ENCODE measurements around the gene RFX4.
"Not testable (repeated sequence)": the region's sequence is repeated elsewhere in the genome, so short reads cannot be mapped to it uniquely, and the experiment has no call there.

RFX4 gene

DNA sequence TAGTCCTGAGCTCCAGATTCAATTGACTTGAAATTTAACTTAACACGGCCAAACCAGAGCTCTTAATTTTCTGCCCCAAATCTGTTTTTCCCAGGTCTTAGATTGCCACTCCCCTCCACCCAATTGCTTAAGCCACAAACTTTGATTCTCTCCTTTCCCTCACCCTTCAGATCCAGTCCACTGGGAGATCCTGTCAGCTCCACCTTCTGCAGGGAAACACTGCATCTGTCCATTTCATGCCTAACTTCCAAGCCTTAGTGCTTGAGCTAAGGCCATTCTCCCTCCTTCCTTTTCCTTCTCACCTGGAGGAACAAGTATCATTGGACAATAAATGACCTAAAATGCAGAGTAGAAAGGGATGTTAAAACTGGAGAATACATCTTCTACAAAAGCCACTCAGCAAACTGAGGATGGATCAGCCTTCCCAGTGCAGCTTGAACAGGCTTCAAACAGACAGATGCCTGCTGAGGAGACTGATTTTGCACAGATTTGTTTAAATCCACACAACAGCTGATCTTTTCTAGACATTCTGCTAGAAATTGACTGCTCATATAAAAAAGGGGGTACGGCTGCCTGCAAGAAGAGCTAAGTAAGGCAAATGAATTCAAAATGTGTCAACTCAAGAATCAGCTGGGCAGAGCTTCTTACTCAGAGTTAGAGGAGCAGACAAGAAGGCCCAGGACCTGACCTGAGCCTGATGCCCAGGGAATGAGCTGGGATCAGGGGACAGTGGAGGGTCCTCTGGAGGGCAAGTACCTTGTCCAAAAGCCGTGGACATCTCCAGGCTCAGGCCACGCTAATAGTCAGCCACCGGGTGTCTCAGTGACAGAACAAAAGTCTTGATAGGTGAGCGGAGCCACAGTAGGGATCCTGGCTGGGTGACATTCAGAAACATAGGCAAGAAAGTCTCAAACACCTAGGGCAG is 110.4 kb downstream of the RFX4 start:
- DNase-seq, result no peak

DNA sequence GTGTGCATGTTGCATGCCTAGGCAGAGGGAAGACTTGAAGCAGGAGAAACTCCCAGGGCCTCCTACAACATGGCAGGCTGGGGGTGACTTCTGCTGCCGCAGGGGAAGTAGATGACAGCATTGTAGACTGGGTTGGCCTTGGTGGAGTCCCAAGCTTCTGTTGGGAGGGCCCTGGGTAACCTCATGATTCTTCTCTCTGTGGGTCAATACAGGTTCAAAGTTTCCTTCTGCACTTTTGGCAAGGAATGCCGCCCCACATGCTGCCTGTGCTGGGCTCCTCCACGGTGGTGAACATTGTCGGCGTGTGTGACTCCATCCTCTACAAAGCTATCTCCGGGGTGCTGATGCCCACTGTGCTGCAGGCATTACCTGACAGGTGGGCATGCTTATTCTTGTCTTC is 113.3 kb downstream of the RFX4 start:
- DNase-seq, result no peak

DNA sequence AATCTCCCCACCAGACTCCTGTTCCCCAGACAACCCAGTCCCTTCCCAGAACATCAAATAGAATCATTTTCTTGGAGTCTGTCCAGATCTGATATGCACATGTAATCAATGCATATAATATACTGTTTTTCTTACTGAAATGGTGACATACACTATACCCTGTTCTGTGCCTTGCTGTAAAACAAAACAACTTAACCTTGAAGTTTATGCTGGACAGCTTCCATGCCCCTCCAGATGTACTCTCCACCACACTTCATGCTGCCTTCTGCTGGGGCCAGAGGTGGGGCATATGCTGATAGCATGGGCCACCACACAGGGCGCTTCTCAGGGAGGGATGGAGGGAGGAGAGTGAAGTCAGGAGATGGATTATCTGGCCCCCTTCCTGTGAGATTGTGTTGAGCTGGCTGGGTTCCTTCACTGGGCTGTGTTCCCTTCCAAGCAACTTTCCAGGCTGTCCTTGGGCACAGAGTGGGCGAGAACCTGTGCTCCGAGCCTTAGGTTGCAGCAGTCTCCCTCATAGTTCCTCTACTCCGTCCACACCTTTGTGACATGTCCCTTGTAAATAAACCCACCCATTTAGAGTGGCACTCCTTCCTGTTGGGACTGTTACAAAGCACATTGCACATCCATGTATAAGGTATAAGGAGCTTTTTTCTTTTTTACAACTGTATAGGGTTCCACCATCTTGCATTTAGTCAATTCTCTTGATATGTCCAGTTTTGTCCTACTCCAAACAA is 114.0 kb downstream of the RFX4 start:
- DNase-seq, result no peak

DNA sequence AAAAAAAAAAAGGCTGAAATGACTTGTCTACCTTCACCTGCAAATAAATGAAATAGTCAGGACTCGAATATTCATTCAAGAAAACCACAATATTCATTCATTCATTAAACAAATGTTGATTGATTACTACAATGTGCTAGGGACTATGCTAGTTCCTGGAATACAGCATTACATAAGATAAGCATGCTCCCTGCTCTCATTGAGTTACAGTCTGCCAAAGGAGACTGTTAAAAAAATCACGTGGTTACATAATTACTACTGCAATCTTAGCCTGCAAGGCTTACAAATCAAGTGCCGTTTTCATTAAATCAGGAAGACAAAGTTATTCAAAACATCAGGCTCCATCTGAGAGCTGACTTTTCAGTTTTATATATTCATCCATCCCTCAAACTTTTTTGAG is 121.3 kb downstream of the RFX4 start:
- no peak for DNase-seq

DNA sequence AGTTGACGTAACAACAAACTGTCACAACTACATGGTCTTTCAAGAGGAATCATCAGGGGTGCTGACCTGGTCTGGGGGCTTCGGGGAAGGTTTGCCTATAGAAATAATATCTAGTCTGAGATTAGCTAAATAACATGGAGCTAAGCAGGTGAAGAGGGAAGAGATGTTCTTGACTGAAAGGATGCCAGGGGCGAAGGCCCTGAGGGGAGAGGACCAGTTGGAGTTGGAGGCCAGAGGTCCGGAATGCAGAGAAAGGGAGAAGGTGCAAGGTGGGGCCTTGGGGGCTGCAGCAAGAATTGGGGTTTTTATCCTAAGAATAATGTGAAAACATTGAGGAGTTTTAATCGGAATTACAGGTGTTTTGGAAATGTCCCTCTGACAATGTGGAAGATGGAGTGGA is 123.2 kb downstream of the RFX4 start:
- DNase-seq, result no peak

DNA sequence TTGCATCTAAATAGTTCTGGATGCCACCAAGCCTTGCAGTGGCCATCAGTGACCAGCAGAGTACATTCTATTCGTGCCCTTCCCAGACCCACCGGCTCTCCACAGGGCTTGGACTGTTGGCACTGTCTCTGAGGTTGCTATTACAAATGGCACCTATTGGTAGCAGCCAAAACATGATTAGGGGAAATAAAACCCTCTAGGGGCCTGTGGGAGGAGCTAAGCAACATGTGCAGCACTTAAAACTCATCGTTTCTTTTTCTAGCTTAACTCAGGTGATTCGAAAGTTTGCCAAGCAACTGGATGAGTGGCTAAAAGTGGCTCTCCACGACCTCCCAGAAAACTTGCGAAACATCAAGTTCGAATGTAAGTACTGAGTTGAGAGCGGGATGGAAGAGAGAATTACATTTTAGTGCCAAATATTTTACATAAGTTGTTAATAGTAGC is 126.3 kb downstream of the RFX4 start:
- DNase-seq, result no peak

DNA sequence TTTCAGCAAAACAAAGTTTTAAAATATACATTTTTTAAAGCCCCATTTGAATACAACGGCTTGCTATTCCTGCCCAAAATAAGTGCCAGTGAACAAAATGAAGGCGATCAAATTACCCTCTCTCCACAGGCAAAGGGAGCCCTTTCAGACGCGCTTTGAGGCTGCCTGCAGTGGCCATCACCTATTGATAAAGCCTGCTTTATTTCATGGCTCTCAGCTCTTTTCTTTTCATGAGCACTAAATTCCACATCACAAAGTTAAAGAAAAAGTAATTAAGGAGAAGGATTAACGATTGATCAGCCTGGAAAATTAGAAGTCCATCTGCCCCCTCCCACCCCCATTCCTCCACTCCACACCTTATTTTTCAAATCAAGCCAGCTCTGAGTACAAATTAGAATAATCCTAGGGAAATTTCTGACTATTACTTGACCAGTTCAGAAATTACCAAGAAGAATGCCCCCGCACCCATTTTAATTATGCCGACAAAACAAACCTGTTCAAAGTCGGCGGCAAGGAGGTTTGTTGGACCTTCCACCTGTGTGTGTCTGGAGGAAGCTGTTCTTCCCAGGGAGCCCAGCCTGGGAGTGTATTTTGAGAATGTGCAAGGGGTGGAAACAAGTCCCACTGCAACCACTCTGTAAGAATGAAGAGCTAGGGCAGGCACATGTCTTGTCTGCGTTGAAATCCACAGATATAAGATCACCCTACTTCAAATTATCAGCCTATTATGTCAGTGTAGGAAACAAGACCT is 127.5 kb downstream of the RFX4 start:
- peak; percentile 60 for DNase-seq

DNA sequence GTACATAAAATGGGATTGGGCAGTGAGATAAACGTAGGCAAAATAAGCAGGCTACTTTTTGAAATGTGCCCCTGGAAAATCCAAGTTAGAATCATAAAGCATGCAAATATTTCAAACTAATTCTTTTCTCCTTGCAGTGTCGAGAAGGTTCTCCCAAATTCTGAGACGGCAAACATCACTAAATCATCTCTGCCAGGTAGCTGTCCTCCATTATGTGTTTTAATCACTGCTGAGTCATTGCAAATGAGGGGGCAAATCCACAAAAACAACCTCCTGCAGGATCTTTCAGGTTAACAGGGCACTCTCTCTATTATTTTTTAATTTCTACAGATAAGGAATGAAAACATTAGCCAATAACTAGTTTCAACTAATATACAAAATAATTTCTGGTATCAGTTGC is 128.5 kb downstream of the RFX4 start:
- peak; percentile 38 for DNase-seq

DNA sequence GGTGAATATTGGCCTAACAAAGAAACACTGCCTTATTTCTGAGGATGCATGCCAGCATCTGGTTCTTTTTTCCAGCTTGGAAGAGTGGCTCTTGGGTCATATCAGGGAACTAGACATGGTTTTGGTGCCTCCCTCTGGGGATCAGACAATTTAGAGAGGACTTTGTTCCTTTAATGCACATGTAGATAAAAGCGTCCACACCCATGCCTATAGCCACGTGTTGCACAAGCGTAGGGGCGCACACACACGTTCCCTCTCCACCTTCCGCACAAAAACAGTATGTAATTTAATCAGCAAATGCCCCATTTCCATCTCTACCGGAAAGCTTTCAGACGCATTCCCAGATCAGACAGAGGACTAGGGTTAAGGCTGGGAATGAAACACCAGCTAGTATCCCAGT is 130.0 kb downstream of the RFX4 start:
- no peak for DNase-seq

DNA sequence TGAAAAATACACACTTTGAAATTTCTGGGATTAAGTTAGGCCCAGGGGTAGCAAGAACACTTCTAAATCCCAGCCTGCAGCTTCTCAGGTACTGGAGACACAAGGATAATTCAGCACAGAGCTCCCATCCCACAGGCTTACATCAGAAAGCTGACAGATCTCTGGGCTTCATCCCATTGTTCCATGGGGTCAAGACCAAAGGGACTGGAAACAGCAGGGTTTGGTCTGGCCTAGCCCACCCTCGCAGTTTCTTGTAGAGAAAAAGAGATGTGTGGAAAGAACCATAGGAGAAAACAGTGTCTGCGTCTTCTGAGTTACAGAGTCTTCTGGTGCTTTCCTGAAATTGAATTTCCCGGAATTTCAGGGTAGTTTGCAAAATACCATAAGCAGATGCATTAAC is 132.1 kb downstream of the RFX4 start:
- no peak for DNase-seq

DNA sequence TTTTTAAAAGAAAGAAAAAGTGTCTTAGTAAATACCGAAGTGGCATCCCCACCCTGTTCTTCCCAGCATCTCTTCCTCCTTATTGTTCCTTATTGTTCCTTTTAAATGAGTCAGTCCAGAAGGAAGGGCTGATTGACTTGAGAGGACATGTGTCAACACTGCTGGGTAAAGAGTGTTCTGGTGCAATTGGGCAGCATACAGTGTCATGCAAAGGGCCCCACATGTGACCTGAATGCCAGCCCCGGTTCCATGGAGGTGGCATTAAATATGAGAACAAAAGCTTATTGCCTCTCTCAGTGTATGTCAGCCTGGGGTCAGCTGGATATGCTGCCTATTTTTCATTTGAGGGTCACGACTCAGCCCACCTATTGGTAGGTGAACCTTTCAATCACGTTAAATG is 132.8 kb downstream of the RFX4 start:
- DNase-seq, result no peak

DNA sequence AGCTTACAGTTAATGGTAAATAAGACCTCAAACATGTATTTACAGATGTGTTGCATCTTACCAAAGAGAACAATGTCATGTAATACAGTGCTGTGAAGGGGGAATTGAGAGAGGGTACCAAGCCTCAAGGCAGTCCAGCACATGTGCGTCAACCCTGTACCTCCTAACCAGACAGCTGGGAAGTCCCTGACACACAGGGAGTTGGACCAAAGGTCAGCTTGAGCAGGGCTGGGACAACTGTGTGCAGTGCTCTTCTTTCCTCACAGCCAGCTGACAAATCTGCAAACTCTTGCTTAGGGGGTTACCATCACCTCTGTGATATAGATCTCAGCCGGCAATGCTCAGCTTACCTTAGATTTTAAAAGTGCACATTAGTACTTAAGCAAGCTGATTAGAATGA is 134.9 kb downstream of the RFX4 start:
- no peak for DNase-seq

DNA sequence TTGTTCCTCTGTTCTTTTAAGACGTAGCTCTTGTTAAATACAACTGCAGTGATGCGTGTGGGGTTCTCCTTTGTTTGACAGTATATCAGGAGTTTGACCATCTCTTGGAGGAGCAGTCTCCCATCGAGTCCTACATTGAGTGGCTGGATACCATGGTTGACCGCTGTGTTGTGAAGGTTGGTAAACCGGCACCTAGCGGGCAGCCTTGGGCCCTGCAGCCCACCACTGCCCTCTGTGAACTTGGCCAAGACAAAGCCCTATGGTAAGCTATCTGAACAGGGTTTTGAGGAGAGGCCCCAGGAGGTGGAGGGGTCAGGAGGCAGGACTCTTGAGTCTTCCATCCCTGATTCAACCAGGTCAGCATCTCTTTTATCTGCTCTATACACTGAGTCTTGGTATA is 137.1 kb downstream of the RFX4 start:
- no peak for DNase-seq

DNA sequence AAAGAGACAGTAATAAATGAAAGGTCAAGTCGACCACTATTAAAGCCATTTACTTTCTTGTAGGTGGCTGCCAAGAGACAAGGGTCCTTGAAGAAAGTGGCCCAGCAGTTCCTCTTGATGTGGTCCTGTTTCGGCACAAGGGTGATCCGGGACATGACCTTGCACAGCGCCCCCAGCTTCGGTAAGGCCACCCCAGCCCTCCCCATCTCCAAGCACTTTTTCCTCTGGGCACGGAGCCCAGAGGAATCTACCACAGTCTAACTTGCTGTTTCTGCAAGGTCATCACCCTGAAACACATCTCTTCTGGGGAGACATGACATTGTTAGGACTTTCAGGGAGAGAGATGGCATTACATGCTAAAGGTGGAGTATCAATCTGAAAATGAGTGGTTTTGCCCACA is 137.9 kb downstream of the RFX4 start:
- DNase-seq, result no peak

DNA sequence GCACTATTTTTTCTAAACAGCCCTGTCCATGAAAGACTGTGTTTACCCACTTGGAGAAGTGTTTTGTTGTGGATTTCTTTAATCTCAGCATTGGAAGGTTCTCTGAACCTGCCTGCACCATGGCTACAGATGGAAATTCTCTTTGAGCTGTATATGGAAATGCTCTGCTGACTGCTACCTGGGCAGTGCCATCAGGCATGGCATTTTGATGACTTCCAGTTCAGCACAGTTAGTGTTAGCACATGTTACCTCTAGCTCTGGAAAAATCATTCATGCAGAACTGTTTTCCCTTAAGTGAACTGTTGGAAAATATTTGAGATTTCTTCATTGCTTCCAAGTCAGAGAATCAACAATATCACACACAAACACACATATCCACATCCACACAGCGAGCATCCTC is 139.1 kb downstream of the RFX4 start:
- no peak for DNase-seq

DNA sequence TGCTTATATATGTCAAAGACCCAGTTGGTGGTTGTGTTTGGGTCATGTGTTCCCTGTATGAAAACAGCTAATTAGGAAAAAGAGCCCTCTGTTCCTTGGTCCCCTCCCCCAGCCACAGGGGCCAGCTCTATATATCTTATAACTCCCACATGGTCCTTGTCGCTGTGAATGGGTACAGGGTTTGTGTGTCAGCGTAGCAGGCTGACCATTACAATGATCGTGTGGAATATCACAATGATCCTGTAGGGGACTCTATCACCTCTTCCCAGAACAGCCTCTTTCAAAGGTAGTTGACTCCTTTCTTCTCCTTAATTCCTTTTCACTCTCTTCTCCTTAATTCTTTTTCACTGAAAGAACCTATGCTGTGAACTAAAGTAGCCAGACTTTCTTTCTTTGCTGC is 140.0 kb downstream of the RFX4 start:
- no peak for DNase-seq

DNA sequence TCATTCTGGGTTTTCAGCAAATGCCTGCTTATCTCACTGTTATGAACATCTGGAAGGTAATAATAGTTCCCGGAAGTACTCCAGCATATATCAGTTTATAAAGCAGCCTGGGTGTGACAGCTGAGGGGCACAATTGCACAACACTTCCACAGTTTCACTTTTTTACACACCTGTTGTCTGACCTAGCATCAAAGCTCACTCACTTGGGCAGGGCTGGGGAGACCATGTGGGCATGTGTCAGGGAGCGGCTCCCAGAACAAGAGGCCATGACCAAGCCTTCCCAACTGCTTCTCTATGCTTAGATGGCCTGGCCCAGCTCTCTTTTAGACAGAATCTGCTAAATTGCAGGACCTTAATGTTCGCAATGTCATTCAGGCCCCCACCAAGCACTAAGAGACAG is 140.6 kb downstream of the RFX4 start:
- no peak for DNase-seq

DNA sequence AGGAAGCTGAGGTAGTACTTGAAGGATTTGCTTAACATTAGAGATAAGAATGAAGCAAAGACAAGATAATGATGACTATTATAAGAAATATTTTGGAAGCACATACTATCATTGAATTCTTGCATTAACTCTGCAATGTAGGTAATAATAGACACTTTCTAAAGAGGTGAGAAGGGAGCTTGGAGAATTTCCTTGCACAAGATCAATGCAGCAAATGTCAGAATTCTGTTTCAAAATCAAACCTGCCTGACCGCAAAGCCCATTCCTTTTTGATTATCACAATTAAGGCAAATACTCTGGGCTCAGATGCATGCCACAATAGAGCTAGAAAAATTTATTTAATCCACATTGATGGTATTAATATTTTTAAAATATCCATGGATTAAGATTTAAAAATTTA is 141.3 kb downstream of the RFX4 start:
- no peak for DNase-seq

DNA sequence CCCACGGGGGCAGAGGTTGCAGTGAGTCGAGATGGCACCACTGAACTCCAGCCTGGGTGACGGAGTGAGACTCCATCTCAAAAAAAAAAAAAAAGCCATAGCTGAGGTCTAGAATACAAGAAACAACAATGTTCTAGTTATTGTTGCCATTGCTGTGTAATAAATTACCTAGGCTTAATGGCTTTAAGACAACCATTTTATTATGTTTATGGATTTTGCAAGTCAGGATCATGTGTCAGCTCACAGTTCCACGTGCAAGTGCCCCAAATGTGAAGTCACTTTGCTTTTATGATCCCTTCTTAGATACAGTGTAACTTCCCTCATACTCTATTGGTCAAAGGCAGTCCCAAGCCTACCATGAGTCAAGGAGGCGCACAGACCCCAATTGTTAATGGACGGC is 142.1 kb downstream of the RFX4 start:
- DNase-seq, result no peak

DNA sequence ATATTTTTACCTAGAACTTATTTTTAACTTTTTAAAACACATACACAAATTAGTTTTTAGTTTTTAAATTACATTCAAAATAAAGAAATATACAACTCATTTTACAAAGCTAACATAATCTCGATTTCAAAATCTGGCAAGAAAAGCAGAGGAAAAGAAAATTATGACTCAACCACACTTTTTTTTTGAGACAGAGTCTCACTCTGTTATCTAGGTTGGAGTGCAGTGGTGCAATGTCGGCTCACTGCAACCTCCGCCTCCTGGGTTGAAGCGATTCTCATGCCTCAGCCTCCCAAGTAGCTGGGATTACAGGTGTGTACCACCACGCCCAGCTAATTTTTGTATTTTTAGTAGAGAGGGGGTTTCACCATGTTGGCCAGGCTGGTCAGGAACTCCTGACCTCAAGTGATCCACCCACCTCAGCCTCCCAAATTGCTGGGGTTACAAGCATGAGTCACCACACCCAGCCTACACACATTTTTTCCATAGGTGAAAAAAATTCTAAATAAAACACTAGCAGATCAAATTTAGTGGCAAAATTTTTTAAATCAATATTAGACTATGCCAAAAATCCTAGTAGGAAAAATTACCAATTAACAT is 143.9 kb downstream of the RFX4 start:
- not testable (repeated sequence) for DNase-seq

DNA sequence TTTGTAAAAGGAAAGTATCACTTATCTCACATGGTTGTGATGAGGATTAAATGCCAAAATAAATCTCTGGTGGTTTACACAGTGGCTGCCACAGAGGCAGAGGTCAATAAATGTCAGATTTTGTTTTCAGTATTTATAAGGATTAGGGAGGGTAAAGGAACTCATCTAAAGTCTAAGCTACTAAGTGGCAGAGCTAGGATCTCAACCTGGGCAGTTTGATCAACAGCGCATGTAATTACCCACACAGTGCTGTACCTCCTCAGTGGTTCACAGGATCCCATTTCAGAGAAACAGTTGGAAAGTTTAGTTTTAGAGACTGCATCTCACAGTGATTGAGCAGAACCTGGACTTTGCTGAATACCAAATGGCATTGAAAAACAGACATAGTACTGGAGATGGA is 146.8 kb downstream of the RFX4 start:
- no peak for DNase-seq

DNA sequence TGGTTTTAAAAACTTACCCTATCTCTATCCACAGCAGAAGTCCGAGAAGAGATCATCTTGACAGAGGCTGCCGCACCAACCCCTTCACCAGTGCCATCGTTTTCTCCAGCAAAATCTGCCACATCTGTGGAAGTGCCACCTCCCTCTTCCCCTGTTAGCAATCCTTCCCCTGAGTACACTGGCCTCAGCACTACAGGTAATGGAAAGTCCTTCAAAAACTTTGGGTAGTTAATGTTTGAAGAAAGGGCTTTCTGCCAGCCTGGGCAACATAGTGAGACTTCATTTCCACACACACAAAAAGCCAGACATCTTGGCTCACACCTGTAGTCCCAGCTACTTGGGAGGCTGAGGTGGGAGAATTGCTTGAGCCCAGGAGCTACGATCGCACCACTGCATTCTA is 150.1 kb downstream of the RFX4 start:
- DNase-seq, result no peak

DNA sequence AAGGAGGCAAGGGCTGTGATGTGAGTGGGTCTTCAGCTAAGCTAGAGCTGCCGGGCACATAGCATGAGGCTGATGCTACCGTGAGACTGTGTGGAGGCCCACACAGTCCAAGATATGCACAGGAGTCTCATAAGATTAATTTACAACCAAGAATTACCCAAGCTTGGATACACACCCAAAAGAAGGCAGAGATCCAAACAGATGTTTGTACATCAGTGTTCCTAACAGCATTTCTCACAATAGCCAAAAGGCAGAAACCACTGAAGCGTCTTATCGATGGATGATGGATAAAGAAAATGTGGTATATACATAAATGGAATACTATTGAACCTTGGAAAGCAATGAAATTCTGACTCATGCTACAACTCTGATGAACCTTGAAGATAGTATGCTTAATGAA is 150.9 kb downstream of the RFX4 start:
- DNase-seq, result no peak

Measured in NCI-H146 (cell line).